ENCODE results near the gene ASNS. TPM values are rescaled to one million over a fixed set of nuclear protein-coding genes. Genes with fewer than 3 reads are reported as not detected.
A peak's percentile ranks its signal among the peaks of the same experiment; 100 is the strongest.
"Not testable (repeated sequence)": the region's sequence is repeated elsewhere in the genome, so short reads cannot be mapped to it uniquely, and the experiment has no call there.

Gene ASNS
- total and polyA plus RNA-seq, 4 donors, result 15.7 to 33.3 (median 19.7) TPM

DNA sequence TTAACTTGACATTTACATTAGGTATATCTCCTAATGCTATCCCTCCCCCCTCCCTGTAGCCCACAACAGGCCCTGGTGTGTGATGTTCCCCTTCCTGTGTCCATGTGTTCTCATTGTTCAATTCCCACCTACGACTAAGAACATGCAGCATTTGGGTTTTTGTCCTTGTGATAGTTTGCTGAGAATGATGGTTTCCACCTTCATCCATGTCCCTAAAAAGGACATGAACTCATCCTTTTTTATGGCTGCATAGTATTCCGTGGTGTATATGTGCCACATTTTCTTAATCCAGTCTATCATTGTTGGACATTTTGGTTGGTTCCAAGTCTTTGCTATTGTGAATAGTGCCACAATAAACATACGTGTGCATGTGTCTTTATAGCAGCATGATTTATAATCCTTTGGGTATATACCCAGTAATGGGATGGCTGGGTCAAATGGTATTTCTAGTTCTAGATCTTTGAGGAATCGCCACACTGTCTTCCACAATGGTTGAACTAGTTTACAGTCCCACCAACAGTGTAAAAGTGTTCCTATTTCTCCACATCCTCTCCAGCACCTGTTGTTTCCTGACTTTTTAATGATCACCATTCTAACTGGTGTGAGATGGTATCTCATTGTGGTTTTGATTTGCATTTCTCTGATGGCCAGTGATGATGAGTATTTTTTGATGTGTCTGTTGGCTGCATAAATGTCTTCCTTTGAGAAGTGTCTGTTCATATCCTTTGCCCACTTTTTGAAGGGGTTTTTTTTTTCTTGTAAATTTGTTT lies 21.8 kb downstream of the ASNS start:
- H3K36me3 ChIP-seq (ENCODE audit: control insufficient read depth in 1 of 2, insufficient read depth in 2 of 2, low read length in 1 of 2); ATAC-seq (ENCODE audit: low FRiP score): not testable (repeated sequence)
- WGBS, 2 donors, result 89 to 90% methylated on average over 2 of the region's 4 CpGs

DNA sequence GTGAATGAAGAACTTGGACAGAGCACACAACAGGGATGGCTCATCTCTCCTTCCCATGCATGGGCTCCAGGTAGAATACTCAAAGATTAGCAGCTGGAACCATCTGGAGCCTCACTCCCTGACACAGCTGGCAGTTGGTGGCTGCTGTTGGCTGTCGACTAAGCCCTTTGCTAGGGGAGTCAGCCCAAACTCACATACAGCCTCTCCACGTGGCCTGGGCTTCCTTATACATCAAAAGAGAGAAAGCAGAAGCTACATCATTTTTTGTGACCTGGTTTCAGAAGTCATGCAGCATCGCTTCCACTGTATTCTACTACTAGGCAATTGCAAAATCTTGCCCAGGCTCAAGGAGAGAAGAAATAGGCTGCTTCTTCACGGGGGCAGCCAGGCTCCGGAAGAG lies 24.4 kb downstream of the ASNS start:
- intact Hi-C loops (cut with DNase I), result no loop called here

More for the DNA sequence above, 21.8 kb downstream of the ASNS start:
- H3K27me3 ChIP-seq (ENCODE audit: control insufficient read depth in 1 of 2, insufficient read depth in 2 of 2, low read length in 1 of 2); H3K4me1 ChIP-seq (ENCODE audit: control insufficient read depth in 1 of 2, insufficient read depth in 2 of 2, low read length in 2 of 2); DNase-seq; H3K9me3 ChIP-seq (ENCODE audit: control insufficient read depth, low read length); H3K27ac ChIP-seq (ENCODE audit: low read depth in 1 of 2, low read length in 2 of 2); intact Hi-C loops (cut with DNase I); H3K4me3 ChIP-seq (ENCODE audit: low read length in 2 of 2): not testable (repeated sequence)

DNA sequence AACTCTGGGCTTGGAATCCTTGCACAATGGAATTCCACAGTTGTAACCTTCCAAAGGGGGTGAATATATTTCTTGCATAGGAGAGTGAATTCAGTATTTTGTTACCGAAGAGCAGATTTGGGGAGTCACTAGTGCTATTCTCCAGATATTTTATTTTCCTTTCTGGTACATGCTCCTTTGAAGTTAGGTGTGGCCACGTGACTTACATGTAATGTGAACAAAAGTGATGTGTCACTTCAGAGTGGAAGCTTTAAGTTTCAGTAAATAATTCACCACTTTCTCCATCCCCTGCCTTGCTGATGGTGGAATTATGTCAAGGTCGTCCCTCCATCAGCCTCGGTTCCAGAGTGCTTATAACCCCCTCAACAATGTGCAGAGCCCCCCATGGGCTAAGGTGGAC lies 25.3 kb downstream of the ASNS start:
- intact Hi-C loops (cut with DNase I), result no loop called here
- Histone ChIP-seq H3K36me3 (ENCODE audit: control insufficient read depth in 1 of 2, insufficient read depth in 2 of 2, low read length in 1 of 2) (peaks cover 0 to 3% of the 10 kb centered on the region in 2 donors), H3K27ac (ENCODE audit: low read depth in 1 of 2, low read length in 2 of 2) (no peak overlapping the region), H3K4me1 (ENCODE audit: control insufficient read depth in 1 of 2, insufficient read depth in 2 of 2, low read length in 2 of 2) (no peaks in the 10 kb centered on the region), H3K27me3 (ENCODE audit: control insufficient read depth in 1 of 2, insufficient read depth in 2 of 2, low read length in 1 of 2) (no peaks in the 10 kb centered on the region), H3K4me3 (ENCODE audit: low read length in 2 of 2) (no peak overlapping the region), H3K9me3 (ENCODE audit: control insufficient read depth, low read length) (no peaks in the 10 kb centered on the region)
- 62 to 65% methylated on average over 4 of the region's 4 CpGs for WGBS, 2 donors
- DNase-seq, result no peak
- no peak for ATAC-seq (ENCODE audit: low FRiP score)

More for the DNA sequence above, 24.4 kb downstream of the ASNS start:
- Histone ChIP-seq H3K36me3 (ENCODE audit: control insufficient read depth in 1 of 2, insufficient read depth in 2 of 2, low read length in 1 of 2) (peaks cover 0 to 3% of the 10 kb centered on the region in 2 donors), H3K4me1 (ENCODE audit: control insufficient read depth in 1 of 2, insufficient read depth in 2 of 2, low read length in 2 of 2) (no peaks in the 10 kb centered on the region), H3K27ac (ENCODE audit: low read depth in 1 of 2, low read length in 2 of 2) (no peak overlapping the region), H3K27me3 (ENCODE audit: control insufficient read depth in 1 of 2, insufficient read depth in 2 of 2, low read length in 1 of 2) (no peaks in the 10 kb centered on the region), H3K9me3 (ENCODE audit: control insufficient read depth, low read length) (no peaks in the 10 kb centered on the region), H3K4me3 (ENCODE audit: low read length in 2 of 2) (no peak overlapping the region)
- no peak for DNase-seq
- 56 to 57% methylated on average over 5 of the region's 5 CpGs for WGBS, 2 donors
- no peak for ATAC-seq (ENCODE audit: low FRiP score)

DNA sequence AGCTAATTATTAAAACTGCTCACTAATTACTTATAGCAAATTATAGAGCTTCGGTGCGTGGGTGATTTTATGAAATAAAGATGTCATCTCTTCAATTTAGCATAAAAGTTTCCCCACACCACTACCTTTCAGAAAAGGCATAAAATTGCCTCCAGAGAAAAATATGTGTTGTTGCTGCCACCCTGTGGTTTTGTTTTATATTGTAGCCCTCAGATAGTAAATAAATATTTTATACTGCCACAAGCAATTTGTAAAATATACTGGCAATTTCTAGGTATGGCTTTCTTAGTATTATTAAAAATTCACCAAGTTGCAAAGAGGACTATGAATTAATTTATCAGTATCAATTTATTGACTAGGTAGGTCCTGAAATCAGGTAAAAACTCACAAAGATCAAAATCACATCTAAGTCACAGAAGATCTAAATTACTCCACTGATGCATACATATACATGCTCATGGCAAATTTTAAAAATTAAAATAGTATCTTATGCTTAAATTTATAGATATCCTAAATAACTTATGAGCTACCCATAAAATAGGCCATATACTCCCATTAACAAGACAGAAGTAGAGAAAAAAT lies 26.5 kb downstream of the ASNS start:
- Histone ChIP-seq H3K4me1 (ENCODE audit: control insufficient read depth in 1 of 2, insufficient read depth in 2 of 2, low read length in 2 of 2) (no peaks in the 10 kb centered on the region), H3K27ac (ENCODE audit: low read depth in 1 of 2, low read length in 2 of 2) (no peak overlapping the region), H3K4me3 (ENCODE audit: low read length in 2 of 2) (no peak overlapping the region), H3K36me3 (ENCODE audit: control insufficient read depth in 1 of 2, insufficient read depth in 2 of 2, low read length in 1 of 2) (no peaks in the 10 kb centered on the region), H3K9me3 (ENCODE audit: control insufficient read depth, low read length) (no peaks in the 10 kb centered on the region), H3K27me3 (ENCODE audit: control insufficient read depth in 1 of 2, insufficient read depth in 2 of 2, low read length in 1 of 2) (no peaks in the 10 kb centered on the region)
- ATAC-seq (ENCODE audit: low FRiP score), result no peak
- intact Hi-C loops (cut with DNase I), result no loop called here
- WGBS, 2 donors, result 44 to 54% methylated on average over 2 of the region's 2 CpGs
- no peak for DNase-seq

DNA sequence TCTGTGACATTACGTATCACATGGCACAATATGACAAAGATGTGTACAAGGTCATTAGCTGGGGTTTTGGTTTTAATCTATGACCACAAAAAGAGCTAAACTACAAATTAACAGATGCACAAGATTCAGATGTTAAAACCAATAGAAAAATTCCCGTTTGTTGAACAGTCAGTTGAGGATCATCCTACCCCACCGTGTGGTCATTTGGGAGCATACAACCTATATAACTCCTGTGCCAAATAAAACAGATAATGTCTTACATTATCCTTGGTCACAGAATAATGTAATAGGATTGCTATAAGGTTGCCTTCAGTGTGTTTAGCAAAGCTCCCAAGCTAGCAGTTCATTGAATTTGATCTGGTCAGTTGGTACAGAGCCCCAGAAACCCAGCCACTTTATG lies 28.2 kb downstream of the ASNS start:
- Histone ChIP-seq H3K4me3 (ENCODE audit: low read length in 2 of 2) (no peak overlapping the region), H3K27ac (ENCODE audit: low read depth in 1 of 2, low read length in 2 of 2) (no peak overlapping the region), H3K36me3 (ENCODE audit: control insufficient read depth in 1 of 2, insufficient read depth in 2 of 2, low read length in 1 of 2) (no peaks in the 10 kb centered on the region), H3K4me1 (ENCODE audit: control insufficient read depth in 1 of 2, insufficient read depth in 2 of 2, low read length in 2 of 2) (no peaks in the 10 kb centered on the region), H3K9me3 (ENCODE audit: control insufficient read depth, low read length) (no peaks in the 10 kb centered on the region), H3K27me3 (ENCODE audit: control insufficient read depth in 1 of 2, insufficient read depth in 2 of 2, low read length in 1 of 2) (peaks cover 0 to 3% of the 10 kb centered on the region in 2 donors)
- 82 to 85% methylated on average over 3 of the region's 3 CpGs for WGBS, 2 donors
- ATAC-seq (ENCODE audit: low FRiP score) (no peak), DNase-seq (no peak)
- intact Hi-C loops (cut with DNase I), result no loop called here

DNA sequence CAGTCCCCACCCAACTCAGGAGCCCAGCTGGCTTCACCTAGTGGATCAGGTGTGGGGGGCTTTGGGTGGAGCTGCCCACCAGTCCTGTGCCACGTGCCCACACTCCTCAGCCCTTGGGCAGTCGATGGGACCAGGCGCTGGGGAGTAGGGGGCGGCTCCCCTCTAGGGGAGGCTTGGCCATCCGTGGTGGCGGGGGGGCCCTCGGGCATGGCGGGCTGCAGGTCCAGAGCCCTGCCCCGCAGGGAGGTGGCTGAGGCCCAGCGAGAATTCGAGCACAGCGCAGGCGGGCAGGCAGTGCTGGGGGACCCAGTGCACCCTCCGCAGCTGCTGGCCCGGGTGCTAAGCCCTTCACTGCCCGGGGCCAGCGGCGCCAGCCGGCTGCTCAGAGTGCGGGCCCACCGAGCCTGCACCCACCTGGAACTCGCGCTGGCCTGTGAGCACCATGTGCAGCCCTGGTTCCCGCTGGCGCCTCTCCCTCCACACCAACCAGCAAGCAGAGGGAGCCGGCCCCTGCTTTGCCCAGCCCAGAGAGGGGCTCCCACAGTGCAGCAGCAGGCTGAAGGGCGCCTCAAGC lies 29.3 kb downstream of the ASNS start:
- H3K27ac ChIP-seq (ENCODE audit: low read depth in 1 of 2, low read length in 2 of 2), result no peak overlapping the region
- H3K27me3 ChIP-seq (ENCODE audit: control insufficient read depth in 1 of 2, insufficient read depth in 2 of 2, low read length in 1 of 2), result peaks cover 0 to 3% of the 10 kb centered on the region in 2 donors
- no peak overlapping the region for H3K4me3 ChIP-seq (ENCODE audit: low read length in 2 of 2)
- WGBS, 2 donors, result 94 to 98% methylated on average over 21 to 27 of the region's 27 CpGs
- no peaks in the 10 kb centered on the region for H3K4me1 ChIP-seq (ENCODE audit: control insufficient read depth in 1 of 2, insufficient read depth in 2 of 2, low read length in 2 of 2)
- H3K36me3 ChIP-seq (ENCODE audit: control insufficient read depth in 1 of 2, insufficient read depth in 2 of 2, low read length in 1 of 2), result no peaks in the 10 kb centered on the region
- no peak for ATAC-seq (ENCODE audit: low FRiP score)
- no peaks in the 10 kb centered on the region for H3K9me3 ChIP-seq (ENCODE audit: control insufficient read depth, low read length)
- intact Hi-C loops (cut with DNase I), result no loop called here
- DNase-seq, result no peak

DNA sequence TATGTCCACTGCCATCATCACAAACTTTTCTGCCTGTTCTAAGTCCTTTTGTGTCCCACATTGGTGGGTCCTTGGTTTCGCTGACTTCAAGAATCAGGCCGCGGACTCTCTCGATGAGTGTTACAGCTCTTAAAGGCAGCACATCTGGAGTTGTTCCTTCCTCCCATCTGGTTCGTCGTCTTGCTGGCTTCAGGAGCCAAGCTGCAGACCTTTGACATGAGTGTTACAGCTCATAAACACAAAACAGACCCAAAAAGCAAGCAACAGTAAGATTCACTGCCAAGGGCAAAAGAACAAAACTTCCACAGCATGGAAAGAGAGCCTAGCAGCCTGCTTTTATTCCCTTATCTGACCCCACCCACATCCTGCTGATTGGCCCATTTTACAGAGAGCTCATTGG lies 30.2 kb downstream of the ASNS start:
- 75 to 82% methylated on average over 6 of the region's 6 CpGs for WGBS, 2 donors
- H3K4me3 ChIP-seq (ENCODE audit: low read length in 2 of 2), result no peak overlapping the region
- no peaks in the 10 kb centered on the region for H3K36me3 ChIP-seq (ENCODE audit: control insufficient read depth in 1 of 2, insufficient read depth in 2 of 2, low read length in 1 of 2)
- no peak for ATAC-seq (ENCODE audit: low FRiP score)
- intact Hi-C loops (cut with DNase I), result no loop called here
- H3K9me3 ChIP-seq (ENCODE audit: control insufficient read depth, low read length), result no peaks in the 10 kb centered on the region
- no peak for DNase-seq
- no peaks in the 10 kb centered on the region for H3K4me1 ChIP-seq (ENCODE audit: control insufficient read depth in 1 of 2, insufficient read depth in 2 of 2, low read length in 2 of 2)
- no peak overlapping the region for H3K27ac ChIP-seq (ENCODE audit: low read depth in 1 of 2, low read length in 2 of 2)
- H3K27me3 ChIP-seq (ENCODE audit: control insufficient read depth in 1 of 2, insufficient read depth in 2 of 2, low read length in 1 of 2), result peaks cover 0 to 3% of the 10 kb centered on the region in 2 donors

DNA sequence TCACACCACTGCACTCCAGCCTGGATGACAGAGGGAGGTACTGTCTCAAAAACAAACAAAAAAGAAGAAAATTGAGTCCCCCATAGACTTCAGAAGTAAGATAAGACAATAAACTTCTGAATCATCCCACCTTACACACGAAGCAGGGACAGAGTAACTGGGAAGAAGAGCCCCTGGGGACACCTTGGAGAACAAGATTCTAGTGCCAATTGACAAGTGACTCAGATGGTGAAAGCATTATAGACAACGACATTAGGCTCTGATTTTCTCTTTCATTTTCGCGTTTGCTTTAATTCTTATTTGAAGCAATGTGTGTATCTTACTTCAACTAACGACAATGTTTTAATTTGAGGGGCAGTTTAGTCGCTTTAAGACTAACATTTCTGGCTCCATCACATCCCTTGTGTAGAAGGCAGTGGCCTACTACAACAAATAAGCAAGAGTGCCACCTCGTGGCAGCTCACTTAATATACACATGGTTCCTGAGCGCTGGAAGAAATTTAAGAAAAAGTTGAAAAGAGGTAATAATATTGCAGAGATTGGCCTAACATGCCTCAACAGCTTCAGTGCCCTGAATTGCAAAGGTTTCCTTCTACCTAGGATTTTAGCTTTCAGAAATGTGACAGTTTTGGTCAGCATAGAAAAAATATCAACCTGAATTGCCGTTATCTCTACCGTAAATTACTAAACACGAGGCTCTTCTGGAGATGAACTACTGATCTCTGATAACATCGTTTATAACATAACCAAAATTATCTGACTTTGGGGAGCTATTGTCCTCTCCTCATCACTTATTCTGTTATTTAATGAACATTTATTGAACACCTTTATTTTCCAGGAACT lies 36.7 kb downstream of the ASNS start:
- H3K9me3 ChIP-seq (ENCODE audit: control insufficient read depth, low read length), result no peaks in the 10 kb centered on the region
- H3K27me3 ChIP-seq (ENCODE audit: control insufficient read depth in 1 of 2, insufficient read depth in 2 of 2, low read length in 1 of 2), result peaks cover 0 to 3% of the 10 kb centered on the region in 2 donors
- H3K4me3 ChIP-seq (ENCODE audit: low read length in 2 of 2), result no peak overlapping the region
- H3K36me3 ChIP-seq (ENCODE audit: control insufficient read depth in 1 of 2, insufficient read depth in 2 of 2, low read length in 1 of 2), result no peaks in the 10 kb centered on the region
- WGBS, 2 donors, result 33 to 34% methylated on average over 12 of the region's 12 CpGs
- DNase-seq (peak in 1 of 2 donors; percentile 70), ATAC-seq (ENCODE audit: low FRiP score) (no peak)
- no peaks in the 10 kb centered on the region for H3K4me1 ChIP-seq (ENCODE audit: control insufficient read depth in 1 of 2, insufficient read depth in 2 of 2, low read length in 2 of 2)
- intact Hi-C loops (cut with DNase I), result loop anchor here in 1 of 2 donors (2.0 kb wide), 1 partner anchor 731 kb away; no protein-coding TSS in a partner anchor
- no peak overlapping the region for H3K27ac ChIP-seq (ENCODE audit: low read depth in 1 of 2, low read length in 2 of 2)

All from aorta (tissue), 5 donors.